OCI-LY7 (cell line): ENCODE data around the gene HSPBP1. TPM values are rescaled to one million over a fixed set of nuclear protein-coding genes. Genes with fewer than 3 reads are reported as not detected.

Source experiments
- BruUV-seq: library from RNA; stranded (reverse); fragments of 400-500 nt; replicated peaks from 2 replicates; lab custom pipeline; 2021; lab: Mats Ljungman, UMichigan
- CTCF ChIA-PET: fragments of 300-600 bp; sonication (Branson Sonifier 250); formaldehyde crosslinking; loops from one replicate; lab custom pipeline; 2022; ENCODE audit warnings: antibody characterized with exemption; ENCODE audit not compliant: unreplicated experiment; lab: Charles Lee
- POLR2A ChIA-PET: fragments of 300-600 bp; sonication (Branson Sonifier 250); formaldehyde crosslinking; loops from one replicate; lab custom pipeline; 2022; ENCODE audit warnings: antibody characterized with exemption; lab: Charles Lee
- DNase-seq: peaks from one replicate; pipeline ENCODE4 v3.0.0-alpha.2; 2015; ENCODE audit warnings: low spot score
- H2AFZ ChIP-seq: fragments of 200-600 bp; sonication (generic), shearing (Covaris generic); 2 replicates; pipeline ENCODE4 v1.6.1; 2014; ENCODE audit warnings: mild to moderate bottlenecking, antibody characterized with exemption, low read length, moderate library complexity
- H3K27ac ChIP-seq: fragments of 200-600 bp; sonication (generic); 2 replicates; pipeline ENCODE4 v1.5.1; 2014; ENCODE audit warnings: mixed run types, low read depth, mild to moderate bottlenecking, moderate library complexity, low read length, inconsistent platforms; ENCODE audit not compliant: poor library complexity, severe bottlenecking
- H3K36me3 ChIP-seq: fragments of 200-600 bp; sonication (generic); 2 replicates; pipeline ENCODE4 v1.6.1; 2014; ENCODE audit warnings: mild to moderate bottlenecking, antibody characterized with exemption, low read length, moderate library complexity, mixed read lengths; ENCODE audit not compliant: insufficient read depth
- H3K4me1 ChIP-seq: fragments of 200-600 bp; sonication (generic); 2 replicates; pipeline ENCODE4 v1.5.1; 2014; ENCODE audit warnings: mild to moderate bottlenecking, low read length; ENCODE audit not compliant: insufficient read depth, poor library complexity, severe bottlenecking
- H3K4me2 ChIP-seq: fragments of 200-600 bp; sonication (generic); 2 replicates; pipeline ENCODE4 v1.6.1; 2014; ENCODE audit warnings: mild to moderate bottlenecking, low read length
- H3K4me3 ChIP-seq: fragments of 200-600 bp; sonication (generic); 2 replicates; pipeline ENCODE4 v1.5.1; 2014; ENCODE audit warnings: mild to moderate bottlenecking, low read depth, low read length; ENCODE audit not compliant: poor library complexity, severe bottlenecking
- H3K79me2 ChIP-seq: fragments of 200-600 bp; sonication (generic); 2 replicates; pipeline ENCODE4 v1.6.1; 2016; ENCODE audit warnings: low read depth, mild to moderate bottlenecking, low read length, moderate library complexity, mixed read lengths; ENCODE audit not compliant: insufficient read depth
- H3K9me2 ChIP-seq: fragments of 200-600 bp; sonication (generic); 2 replicates; pipeline ENCODE4 v1.6.1; 2016; ENCODE audit warnings: mild to moderate bottlenecking, low read length, mixed read lengths; ENCODE audit not compliant: insufficient read depth
- H3K9me3 ChIP-seq: fragments of 200-600 bp; sonication (generic); 2 replicates; pipeline ENCODE4 v1.6.1; 2014; ENCODE audit warnings: mild to moderate bottlenecking, mixed run types, low read length, mixed read lengths
- H4K20me1 ChIP-seq: fragments of 200-600 bp; sonication (generic); 2 replicates; pipeline ENCODE4 v1.6.1; 2014; ENCODE audit warnings: mild to moderate bottlenecking, antibody characterized with exemption, low read length, moderate library complexity, mixed read lengths; ENCODE audit not compliant: insufficient read depth
- EZH2phosphoT487 ChIP-seq: fragments of 200-600 bp; sonication (generic); IDR thresholded peaks from 2 replicates; pipeline ENCODE4 v1.6.1; 2018; ENCODE audit warnings: low read depth, borderline replicate concordance, mild to moderate bottlenecking, mixed run types, antibody characterized with exemption, low read length, moderate library complexity, mixed read lengths
- intact Hi-C: fragments of 100-400 bp; cut with micrococcal nuclease; formaldehyde crosslinking; loops from one replicate; pipeline ENCODE4 v1.10.0; 2022; ENCODE audit not compliant: unreplicated experiment
- total RNA-seq, 2 experiments: library from RNA; depleted of rRNA in 1 of 2; stranded (reverse); fragments of >200 nt in 1 of 2; shearing (Covaris generic) in 1 of 2; gene quantifications; 2 replicates each; pipeline ENCODE4 v1.2.3, GENCODE V29; 2014 to 2022
- TF ChIP-seq, protein P1 (sequence below): fragments of 200-600 bp; sonication (generic); conservative IDR thresholded peaks from 2 replicates; pipeline ENCODE4 v1.5.1; 2014; ENCODE audit warnings: mild to moderate bottlenecking, antibody characterized with exemption, low read length, moderate library complexity, mixed read lengths

Gene HSPBP1
- total RNA-seq, 2 experiments from 2014 or later, result 38.7 to 41.3 TPM

- CTCF ChIA-PET, result no interaction called here
- H3K79me2 ChIP-seq, result no peaks in the 10 kb centered on the region
- H4K20me1 ChIP-seq, result peaks cover 7% of the 10 kb centered on the region; the same call in 1 of the 2 replicates
Measured at GRCh38 chr19:55241143-55241934, 38.6 kb downstream of the HSPBP1 start.

DNA sequence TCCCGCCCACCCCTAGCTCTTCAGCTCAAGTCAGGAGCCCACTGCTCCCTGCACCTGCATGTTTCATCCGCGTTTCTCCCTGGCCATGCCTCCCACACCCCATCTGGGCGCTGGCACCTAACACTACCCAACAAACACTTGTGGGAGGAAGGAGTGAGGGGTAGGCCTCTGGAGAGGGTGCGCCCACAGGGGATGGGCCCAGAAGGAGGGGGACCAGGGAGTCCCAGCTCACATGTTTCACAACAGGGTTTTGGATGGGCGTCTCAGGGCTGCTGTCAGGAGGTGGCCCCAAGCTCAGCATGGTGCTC lies 39.2 kb downstream of the HSPBP1 start:
- ChIA-PET CTCF (no interaction called here), POLR2A (no interaction called here)
- H3K4me1 ChIP-seq, result no peaks in the 10 kb centered on the region
- no peaks in the 10 kb centered on the region for H3K9me3 ChIP-seq
- intact Hi-C loops, result no loop called here
- DNase-seq, result no peak
- peaks cover 99% of the 10 kb centered on the region for H3K36me3 ChIP-seq
- H2AFZ ChIP-seq, result no peak overlapping the region
- no peak for TF ChIP-seq EZH2phosphoT487
- TF ChIP-seq, protein P1, sequence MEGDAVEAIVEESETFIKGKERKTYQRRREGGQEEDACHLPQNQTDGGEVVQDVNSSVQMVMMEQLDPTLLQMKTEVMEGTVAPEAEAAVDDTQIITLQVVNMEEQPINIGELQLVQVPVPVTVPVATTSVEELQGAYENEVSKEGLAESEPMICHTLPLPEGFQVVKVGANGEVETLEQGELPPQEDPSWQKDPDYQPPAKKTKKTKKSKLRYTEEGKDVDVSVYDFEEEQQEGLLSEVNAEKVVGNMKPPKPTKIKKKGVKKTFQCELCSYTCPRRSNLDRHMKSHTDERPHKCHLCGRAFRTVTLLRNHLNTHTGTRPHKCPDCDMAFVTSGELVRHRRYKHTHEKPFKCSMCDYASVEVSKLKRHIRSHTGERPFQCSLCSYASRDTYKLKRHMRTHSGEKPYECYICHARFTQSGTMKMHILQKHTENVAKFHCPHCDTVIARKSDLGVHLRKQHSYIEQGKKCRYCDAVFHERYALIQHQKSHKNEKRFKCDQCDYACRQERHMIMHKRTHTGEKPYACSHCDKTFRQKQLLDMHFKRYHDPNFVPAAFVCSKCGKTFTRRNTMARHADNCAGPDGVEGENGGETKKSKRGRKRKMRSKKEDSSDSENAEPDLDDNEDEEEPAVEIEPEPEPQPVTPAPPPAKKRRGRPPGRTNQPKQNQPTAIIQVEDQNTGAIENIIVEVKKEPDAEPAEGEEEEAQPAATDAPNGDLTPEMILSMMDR, result no peak
- BruUV-seq, result no TSS peak
- H3K79me2 ChIP-seq, result no peaks in the 10 kb centered on the region
- no peak overlapping the region for H3K27ac ChIP-seq
- H3K9me2 ChIP-seq, result no peaks in the 10 kb centered on the region
- H3K4me2 ChIP-seq, result no peak overlapping the region
- peaks cover 7% of the 10 kb centered on the region; the same call in 1 of the 2 replicates for H4K20me1 ChIP-seq
- no peak overlapping the region for H3K4me3 ChIP-seq

More at GRCh38 chr19:55241143-55241934, 38.6 kb downstream of the HSPBP1 start:
- Histone ChIP-seq H3K27ac (no peak overlapping the region), H2AFZ (no peak overlapping the region), H3K9me2 (no peaks in the 10 kb centered on the region), H3K4me3 (no peak overlapping the region), H3K4me1 (no peaks in the 10 kb centered on the region), H3K4me2 (no peak overlapping the region), H3K36me3 (peaks cover 99% of the 10 kb centered on the region), H3K9me3 (no peaks in the 10 kb centered on the region)
- TF ChIP-seq EZH2phosphoT487, result no peak
- TF ChIP-seq, protein P1, result no peak
- POLR2A ChIA-PET, result interaction anchor here (0.6 kb wide), 1 partner anchor 46 kb away, joined by 3 read pairs; no protein-coding TSS in a partner anchor
- BruUV-seq, result no TSS peak
- DNase-seq, result no peak
- intact Hi-C loops, result no loop called here

- H3K9me2 ChIP-seq, result no peaks in the 10 kb centered on the region
- H3K4me3 ChIP-seq, result no peak overlapping the region
- ChIA-PET CTCF (no interaction called here), POLR2A (no interaction called here)
- no peak overlapping the region for H2AFZ ChIP-seq
- H3K79me2 ChIP-seq, result no peaks in the 10 kb centered on the region
- intact Hi-C loops, result no loop called here
- H3K4me2 ChIP-seq, result no peak overlapping the region
- TF ChIP-seq EZH2phosphoT487, result no peak
- TF ChIP-seq, protein P1, result no peak
- peaks cover 98% of the 10 kb centered on the region for H3K36me3 ChIP-seq
- no TSS peak for BruUV-seq
- peaks cover 7% of the 10 kb centered on the region; the same call in 1 of the 2 replicates for H4K20me1 ChIP-seq
- no peaks in the 10 kb centered on the region for H3K9me3 ChIP-seq
- H3K4me1 ChIP-seq, result no peaks in the 10 kb centered on the region
- DNase-seq, result no peak
- H3K27ac ChIP-seq, result no peak overlapping the region
Measured at GRCh38 chr19:55239004-55239403, 40.9 kb downstream of the HSPBP1 start.
